ENCODE measurements around the gene VAMP4. TPM values are rescaled to one million over a fixed set of nuclear protein-coding genes. Genes with fewer than 3 reads are reported as not detected.
A peak's percentile ranks its signal among the peaks of the same experiment; 100 is the strongest.

The VAMP4 gene
- total RNA-seq, 1 donor from 2014 or later, result 3.6 TPM

DNA sequence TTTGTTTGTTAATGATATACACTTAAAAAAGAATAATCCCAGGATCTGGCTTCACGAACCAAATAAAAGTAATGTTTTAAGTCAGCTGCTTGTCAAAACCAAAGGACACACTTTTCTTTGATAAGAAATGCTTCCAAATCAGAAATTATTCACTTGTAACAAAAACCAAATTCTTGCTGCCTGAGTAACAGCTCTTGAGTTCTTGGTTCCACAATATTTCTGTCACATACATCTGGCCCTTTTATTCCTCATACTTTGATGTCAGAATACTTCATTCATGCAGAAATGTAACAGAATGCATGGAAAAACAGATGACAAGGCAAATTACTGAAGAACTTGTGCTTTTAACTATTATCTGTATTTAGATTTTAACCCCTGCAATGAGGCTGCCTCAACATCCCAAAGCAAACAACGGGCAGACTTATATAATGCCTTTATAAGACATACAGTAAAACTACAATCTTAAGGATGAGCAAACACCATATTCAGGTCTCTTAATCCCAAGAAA lies 1.5 kb downstream of the VAMP4 start:
- no peak for DNase-seq (ENCODE audit: low spot score in 2 of 2)
- Histone ChIP-seq H3K27me3 (no peaks in the 10 kb centered on the region), H3K36me3 (peaks cover 0 to 26% of the 10 kb centered on the region in 2 donors), H3K4me1 (peaks cover 9 to 46% of the 10 kb centered on the region in 2 donors), H3K27ac (peak overlapping the region; percentile 48 to 95), H3K9me3 (no peaks in the 10 kb centered on the region), H3K4me3 (peak overlapping the region; percentile 90 to 96)
- TF ChIP-seq, protein P1, sequence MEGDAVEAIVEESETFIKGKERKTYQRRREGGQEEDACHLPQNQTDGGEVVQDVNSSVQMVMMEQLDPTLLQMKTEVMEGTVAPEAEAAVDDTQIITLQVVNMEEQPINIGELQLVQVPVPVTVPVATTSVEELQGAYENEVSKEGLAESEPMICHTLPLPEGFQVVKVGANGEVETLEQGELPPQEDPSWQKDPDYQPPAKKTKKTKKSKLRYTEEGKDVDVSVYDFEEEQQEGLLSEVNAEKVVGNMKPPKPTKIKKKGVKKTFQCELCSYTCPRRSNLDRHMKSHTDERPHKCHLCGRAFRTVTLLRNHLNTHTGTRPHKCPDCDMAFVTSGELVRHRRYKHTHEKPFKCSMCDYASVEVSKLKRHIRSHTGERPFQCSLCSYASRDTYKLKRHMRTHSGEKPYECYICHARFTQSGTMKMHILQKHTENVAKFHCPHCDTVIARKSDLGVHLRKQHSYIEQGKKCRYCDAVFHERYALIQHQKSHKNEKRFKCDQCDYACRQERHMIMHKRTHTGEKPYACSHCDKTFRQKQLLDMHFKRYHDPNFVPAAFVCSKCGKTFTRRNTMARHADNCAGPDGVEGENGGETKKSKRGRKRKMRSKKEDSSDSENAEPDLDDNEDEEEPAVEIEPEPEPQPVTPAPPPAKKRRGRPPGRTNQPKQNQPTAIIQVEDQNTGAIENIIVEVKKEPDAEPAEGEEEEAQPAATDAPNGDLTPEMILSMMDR (IDR thresholded peaks at IDR 0.05), result no peak
- intact Hi-C loops (cut with DNase I), result loop anchor here (5.0 kb wide), 1 partner anchor 402 kb away; no protein-coding TSS in a partner anchor

DNA sequence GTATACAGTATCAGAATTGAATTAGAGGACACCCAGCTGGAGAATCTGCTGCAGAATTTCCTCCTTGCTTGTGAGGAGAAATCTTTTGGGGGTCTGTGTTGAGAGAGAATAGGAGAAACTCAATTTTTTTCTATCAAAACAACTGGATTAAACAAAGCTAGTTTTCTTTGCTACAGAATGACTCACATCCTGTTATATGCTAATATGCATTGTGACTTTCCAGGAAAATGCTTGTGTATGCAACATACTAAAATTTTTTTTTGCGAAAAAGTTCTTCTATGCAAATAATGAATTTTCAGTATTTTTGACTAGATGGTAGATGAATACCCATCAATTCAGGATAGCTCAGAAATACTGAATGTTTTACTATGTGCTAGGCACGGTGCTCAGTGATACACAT lies 2.2 kb downstream of the VAMP4 start:
- H3K4me3 ChIP-seq, result peak overlapping the region in 1 of 2 donors; percentile 90
- no peak for DNase-seq (ENCODE audit: low spot score in 2 of 2)
- H3K4me1 ChIP-seq, result peaks cover 9 to 46% of the 10 kb centered on the region in 2 donors
- TF ChIP-seq, protein P1 (IDR thresholded peaks at IDR 0.05), result no peak
- H3K36me3 ChIP-seq, result peaks cover 0 to 29% of the 10 kb centered on the region in 2 donors
- H3K27ac ChIP-seq, result peak overlapping the region; percentile 48 to 95
- intact Hi-C loops (cut with DNase I), result loop anchor here (5.0 kb wide), 1 partner anchor 403 kb away; no protein-coding TSS in a partner anchor
- no peaks in the 10 kb centered on the region for H3K9me3 ChIP-seq
- H3K27me3 ChIP-seq, result no peaks in the 10 kb centered on the region

DNA sequence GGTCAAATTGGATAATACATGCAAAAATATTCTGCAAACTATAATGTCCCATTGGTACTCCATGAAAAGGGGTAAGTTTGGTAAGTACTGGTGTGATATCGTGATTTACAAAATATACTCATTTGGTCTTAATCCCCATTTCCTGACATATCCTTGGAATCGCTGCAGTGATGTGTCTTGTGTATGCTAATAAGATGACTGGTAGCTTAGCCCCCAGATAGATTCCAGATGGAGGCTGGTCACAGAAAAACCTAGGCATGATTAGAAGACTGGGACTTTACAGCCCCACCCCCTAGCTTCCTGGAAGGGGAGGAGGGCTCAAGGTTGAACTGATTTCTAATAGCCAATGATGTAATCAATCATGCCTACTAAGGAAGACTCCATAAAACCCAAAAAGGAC lies 3.0 kb downstream of the VAMP4 start:
- no peak for DNase-seq (ENCODE audit: low spot score in 2 of 2)
- Histone ChIP-seq H3K4me1 (peaks cover 8 to 42% of the 10 kb centered on the region in 2 donors), H3K4me3 (no peak overlapping the region), H3K27ac (peak overlapping the region; percentile 48 to 95), H3K9me3 (no peaks in the 10 kb centered on the region), H3K36me3 (peaks cover 0 to 29% of the 10 kb centered on the region in 2 donors), H3K27me3 (no peaks in the 10 kb centered on the region)
- intact Hi-C loops (cut with DNase I), result no loop called here
- TF ChIP-seq, protein P1 (IDR thresholded peaks at IDR 0.05), result no peak

DNA sequence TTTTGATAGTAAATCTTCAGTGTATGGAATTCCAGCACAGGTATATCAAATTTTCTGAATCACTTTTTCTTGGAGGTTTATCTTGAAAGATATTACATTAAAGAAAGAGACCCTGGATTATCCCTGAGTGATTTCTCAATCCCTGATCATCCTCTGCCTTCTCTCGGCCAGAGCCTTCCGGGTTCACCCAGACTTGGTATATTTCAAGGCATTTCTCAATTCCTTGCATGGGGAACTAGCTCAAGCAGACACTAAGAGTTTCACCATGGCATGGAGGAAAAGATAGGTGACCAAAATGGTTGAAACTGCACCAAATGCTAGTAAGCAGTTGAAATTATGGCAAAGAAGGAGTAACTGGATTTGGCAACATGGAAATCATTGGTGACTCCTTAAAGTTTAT lies 5.7 kb downstream of the VAMP4 start:
- no peak overlapping the region for H3K27ac ChIP-seq
- DNase-seq (ENCODE audit: low spot score in 2 of 2), result no peak
- no peaks in the 10 kb centered on the region for H3K27me3 ChIP-seq
- H3K9me3 ChIP-seq, result no peaks in the 10 kb centered on the region
- peaks cover 0 to 29% of the 10 kb centered on the region in 2 donors for H3K36me3 ChIP-seq
- TF ChIP-seq, protein P1 (IDR thresholded peaks at IDR 0.05), result no peak
- intact Hi-C loops (cut with DNase I), result no loop called here
- no peak overlapping the region for H3K4me3 ChIP-seq
- H3K4me1 ChIP-seq, result peaks cover 0 to 34% of the 10 kb centered on the region in 2 donors

DNA sequence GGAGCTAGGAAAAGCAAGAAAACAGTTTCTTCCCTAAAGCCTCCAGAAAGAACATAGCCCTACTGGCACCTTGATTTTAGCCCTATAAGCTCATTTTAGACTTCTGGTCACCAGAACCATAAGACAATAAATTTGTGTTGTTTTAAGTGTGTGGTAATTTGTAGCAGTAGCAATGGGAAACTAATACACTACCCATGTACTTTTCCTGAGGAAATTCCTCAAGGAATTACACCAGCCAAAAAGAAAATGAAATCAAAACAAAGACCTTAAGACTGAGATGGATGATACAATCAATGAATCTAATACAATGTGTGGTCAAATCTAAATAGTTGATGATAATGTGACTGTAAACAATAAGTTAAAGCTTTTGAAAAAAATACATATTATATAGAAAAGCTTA lies 11.8 kb downstream of the VAMP4 start:
- no peak overlapping the region for H3K27ac ChIP-seq
- H3K9me3 ChIP-seq, result no peaks in the 10 kb centered on the region
- intact Hi-C loops (cut with DNase I), result no loop called here
- no peak for DNase-seq (ENCODE audit: low spot score in 2 of 2)
- peaks cover 10 to 17% of the 10 kb centered on the region in 2 donors for H3K36me3 ChIP-seq
- no peaks in the 10 kb centered on the region for H3K27me3 ChIP-seq
- TF ChIP-seq, protein P1 (IDR thresholded peaks at IDR 0.05), result no peak
- peaks cover 0 to 7% of the 10 kb centered on the region in 2 donors for H3K4me1 ChIP-seq
- H3K4me3 ChIP-seq, result no peak overlapping the region

All from ascending aorta (tissue), 2 donors.